DLD1 (cell line): Measurements from ENCODE around the gene AGAP9.
"Not testable (repeated sequence)": the region's sequence is repeated elsewhere in the genome, so short reads cannot be mapped to it uniquely, and the experiment has no call there.

ENCODE experiments used
- in situ Hi-C: cut with HindIII; loops from 2 replicates; pipeline ENCODE4 v1.10.0; 2017; ENCODE audit warnings: low sequenced_read_pairs

Gene AGAP9

DNA sequence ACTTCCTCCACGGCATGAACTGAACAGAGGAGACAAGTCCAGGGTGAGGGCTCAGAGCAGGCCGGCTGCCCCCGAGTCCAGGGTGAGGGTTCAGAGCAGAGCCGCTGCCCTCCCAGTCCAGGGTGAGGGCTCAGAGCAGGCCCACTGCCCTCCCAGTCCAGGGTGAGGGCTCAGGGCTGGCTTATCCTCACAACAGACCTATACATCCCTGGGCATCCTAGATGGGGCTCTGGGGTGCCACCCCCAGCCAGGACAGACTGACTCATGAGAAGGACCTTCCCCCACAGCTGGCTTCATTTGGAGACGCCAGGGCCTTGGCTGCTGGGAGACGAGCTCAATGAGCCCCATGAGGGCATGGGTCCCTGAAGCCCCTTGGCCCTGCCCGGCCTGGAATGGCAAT is 33.8 kb downstream of the AGAP9 start:
- in situ Hi-C loops, result not testable (repeated sequence)

DNA sequence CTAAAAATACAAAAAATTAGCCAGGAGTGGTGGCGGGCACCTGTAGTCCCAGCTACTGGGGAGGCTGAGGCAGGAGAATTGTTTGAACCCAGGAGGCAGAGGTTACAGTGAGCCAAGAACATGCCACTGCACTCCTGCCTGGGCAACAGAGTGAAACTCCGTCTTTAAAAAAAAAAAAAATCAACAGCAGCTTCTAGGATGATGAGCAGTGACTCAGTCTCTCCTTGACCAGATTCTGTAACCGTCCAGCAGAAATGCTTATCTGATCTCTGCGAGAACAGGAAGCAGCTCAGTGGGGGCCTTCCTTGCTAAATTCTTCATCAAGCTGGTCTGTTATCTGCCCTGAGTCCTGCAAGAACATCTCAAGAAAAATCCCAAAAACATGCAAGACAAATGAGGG is 37.5 kb downstream of the AGAP9 start:
- in situ Hi-C loops, result not testable (repeated sequence)

DNA sequence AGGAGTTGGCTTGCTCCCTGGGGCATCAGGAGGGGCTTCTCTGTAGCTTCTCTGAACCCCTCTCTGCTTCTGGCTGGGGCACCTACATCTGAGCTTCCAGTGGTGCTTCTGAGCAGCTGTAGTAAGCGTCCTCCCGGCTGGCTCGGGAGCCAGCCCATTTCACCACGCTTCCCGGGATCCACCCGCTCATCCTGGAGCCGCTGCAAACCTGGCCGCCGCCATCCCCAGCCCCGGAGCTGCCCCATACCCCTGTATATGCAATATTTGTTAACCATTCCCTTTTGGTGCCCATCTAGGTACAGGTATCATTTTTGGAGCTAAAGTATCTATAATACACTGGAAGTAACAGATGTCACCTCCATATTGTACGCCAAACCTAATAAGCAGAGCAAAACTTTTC is 38.7 kb downstream of the AGAP9 start:
- in situ Hi-C loops, result not testable (repeated sequence)

DNA sequence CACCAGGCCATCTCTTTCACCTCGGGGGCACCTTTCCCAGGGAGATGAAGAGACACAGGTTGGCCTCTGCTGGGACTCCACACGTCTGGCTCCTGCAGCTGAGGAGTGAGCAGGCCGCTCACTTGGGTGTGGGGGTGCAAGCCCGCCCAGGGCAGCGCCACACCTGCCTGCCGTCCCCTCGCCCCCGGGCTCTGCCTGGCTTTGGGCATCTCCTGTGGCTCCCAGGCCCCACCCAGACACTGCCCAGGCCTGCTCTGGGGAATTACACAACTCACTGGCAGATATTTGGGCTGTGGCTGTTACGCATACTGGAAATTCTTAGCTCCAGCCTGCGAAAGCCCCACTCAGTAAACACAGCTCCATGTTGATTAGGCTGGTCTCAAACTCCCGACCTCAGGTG is 39.5 kb downstream of the AGAP9 start, which contains the start of gene ANXA8:
Gene ANXA8 (minus strand): TSS at position 193 of the 400 bp plus-strand sequence. CDS start 182 bp downstream, at position 11.
- in situ Hi-C loops, result not testable (repeated sequence)

DNA sequence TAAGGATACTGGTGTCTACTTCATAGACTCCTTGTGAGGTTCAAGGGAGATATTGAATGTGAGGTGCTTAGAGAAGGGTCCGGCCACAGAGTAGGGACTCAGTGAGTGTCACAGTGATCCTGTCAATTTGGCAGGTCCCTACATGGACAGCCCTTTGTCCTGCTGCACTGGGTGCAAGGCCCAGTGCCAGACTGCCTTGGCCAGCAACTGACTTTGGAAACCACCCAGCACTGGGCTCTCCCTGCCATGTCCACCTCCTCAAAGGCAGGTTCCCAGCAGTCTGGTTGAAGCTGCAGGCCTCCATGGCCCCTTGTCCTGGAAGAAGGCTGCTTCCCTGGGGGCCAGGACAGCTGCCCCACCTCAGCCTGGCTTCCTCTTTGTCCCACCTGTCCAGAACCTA is 41.1 kb downstream of the AGAP9 start:
- in situ Hi-C loops, result not testable (repeated sequence)

DNA sequence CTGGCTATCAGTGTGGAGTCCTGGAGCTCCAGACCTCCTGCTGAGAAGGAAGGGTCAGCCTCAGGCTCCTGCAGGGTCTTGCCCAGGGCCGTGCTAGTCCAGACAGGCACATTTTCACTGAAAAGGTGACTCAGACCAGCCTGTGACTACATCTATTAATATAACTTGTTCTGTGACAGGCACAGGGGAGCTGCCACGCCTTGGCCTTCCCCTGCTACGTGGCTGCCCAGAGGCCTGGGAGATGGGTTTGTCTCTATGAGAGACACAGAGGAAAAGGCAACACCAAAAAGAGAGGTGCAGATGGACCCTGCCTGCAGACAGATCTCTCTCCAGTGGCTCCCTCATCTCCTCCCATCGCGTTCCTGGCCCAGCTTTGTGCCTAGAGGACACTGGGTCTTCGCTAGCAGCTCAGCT is 41.7 kb downstream of the AGAP9 start:
- in situ Hi-C loops, result not testable (repeated sequence)

DNA sequence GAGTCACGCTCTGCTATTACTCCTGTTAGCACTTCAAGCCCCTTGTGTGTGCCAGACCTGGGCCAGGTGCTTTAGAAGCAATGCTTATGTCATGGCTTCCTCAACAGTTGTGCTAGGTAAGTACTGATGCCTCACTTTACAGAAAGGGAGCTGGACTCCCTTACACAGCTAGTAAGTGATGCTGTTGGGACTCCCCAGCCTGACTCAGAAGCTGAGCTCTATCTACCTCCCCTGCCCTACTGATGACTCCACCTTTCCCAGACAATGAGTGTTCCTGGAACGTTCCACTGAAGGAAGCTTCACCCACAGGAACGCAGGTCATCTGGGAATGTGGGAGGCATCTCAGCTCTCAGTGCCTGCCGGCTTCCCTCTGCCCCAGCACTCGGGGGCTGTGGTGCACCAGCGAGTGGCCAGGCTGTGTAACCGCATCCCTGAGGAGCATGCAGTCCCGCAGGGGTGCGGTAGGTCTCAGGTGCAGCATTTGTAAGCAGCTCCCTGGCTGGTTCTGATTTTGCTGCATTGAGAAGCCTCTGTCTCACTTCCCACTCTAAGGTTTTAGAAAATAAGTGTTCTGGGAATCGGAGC is 42.2 kb downstream of the AGAP9 start:
- in situ Hi-C loops, result not testable (repeated sequence)

DNA sequence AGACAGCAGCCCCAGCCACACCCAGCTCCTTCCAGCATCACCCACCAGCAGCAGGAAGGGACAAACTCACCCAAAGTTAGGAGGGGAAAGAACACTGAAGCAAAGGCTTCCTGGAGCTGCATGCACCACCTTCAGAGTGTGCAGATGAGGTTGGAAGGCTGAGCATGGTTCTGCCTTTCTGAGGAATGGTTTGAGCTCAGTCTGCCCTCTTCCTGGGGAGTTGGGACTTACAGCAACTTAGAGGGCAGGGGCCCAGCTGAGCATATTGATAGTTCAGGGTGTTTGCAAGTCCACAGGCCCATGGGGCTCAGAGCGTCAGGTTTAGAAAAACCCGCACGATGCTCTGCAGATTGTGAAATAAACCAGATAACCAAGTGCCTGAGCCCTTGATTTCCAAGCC is 43.3 kb downstream of the AGAP9 start:
- in situ Hi-C loops, result not testable (repeated sequence)

DNA sequence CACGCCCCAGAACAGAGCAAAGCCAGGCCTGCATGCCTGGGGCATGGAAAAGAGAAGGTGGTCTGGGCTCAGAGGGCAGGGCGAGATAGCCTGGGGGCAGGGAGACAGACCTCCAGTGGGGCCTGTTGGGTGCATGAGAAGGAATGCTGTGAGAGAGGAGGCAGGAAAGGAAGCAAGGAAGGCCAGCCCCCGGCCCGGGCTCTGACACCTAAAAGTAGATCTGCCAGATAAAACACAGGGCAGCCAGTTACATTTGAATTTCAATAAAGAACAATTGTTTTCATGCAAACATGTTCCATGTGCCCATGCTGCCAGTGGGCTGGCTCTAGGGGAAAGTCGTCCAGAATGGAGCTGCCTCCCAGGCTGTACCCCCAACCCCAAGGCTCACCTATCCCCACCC is 45.3 kb downstream of the AGAP9 start:
- in situ Hi-C loops, result not testable (repeated sequence)

DNA sequence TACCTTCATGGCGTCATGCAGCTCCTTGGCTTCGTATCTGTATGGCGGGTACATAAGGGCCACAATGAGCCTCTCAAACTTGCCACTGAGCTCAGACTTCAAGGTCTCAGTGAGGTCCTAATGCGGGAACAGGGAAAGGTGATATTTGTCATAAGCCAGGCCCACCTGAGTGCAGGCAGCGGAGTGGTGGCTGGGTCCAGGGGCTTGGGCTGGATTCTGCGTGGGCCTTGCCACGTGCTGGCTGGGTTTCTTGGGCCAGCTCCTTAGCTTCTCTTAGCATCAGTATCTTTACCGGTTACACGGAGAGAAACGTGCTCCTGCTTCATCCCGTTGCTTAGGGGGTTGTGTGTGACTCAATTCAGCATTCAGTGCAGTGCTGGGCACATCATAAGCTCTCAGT is 46.4 kb downstream of the AGAP9 start:
- in situ Hi-C loops, result not testable (repeated sequence)

DNA sequence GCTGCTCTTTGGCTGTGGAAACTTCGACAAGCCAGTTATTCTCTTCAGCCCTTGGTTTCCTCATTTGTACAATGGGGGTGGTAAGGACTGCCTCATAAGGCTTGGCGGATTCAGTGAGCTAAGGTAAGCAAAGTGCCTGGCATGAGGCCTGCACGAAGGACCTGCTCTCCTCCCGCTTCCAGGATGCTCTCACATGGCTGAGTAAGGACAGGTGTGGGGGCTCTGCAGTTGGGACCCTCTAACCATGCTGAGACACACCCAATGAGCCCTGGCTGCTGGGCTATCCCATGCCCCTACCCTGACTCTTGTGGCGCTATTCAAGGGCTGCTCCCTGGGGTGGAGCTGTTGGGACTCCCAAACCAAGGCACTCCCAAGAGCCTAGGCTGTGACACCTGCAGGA is 48.3 kb downstream of the AGAP9 start:
- in situ Hi-C loops, result not testable (repeated sequence)

DNA sequence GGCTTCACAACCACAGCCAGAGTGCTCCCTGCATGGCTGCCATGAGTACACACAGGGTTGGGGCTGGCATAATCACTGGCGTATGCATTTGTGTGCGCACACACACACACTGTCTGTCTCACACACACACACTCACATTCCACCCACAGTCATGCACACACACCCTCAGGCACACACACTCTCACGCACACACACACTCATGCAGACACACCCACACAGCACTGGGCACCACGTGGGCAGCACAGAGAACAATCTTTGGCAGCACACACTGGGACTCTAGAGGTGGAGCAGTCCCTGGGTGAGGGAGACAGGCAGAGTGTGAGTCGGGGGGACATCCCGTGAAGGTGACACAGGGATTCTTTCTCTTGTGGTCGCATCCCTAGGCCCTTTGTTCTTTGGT is 49.9 kb downstream of the AGAP9 start:
- in situ Hi-C loops, result not testable (repeated sequence)

DNA sequence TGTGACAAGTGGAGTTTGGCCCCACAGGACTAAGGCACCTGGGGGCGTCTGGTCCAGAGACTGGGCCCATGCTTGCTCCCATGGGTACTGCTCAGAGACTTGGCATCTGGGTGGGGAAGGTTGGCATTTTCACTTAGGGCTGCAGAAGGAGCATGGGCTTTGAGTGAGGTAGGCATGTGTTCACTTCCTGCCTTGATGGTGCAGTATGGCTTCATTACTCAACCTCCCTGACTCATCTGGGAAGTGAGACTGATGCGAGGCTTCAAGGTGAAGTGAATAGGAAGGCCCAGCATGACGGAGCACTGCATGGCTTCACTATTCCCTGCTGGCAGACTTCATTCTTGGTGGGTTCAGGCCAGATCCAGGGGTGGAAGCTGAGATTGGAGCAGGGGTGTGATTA is 50.8 kb downstream of the AGAP9 start:
- in situ Hi-C loops, result not testable (repeated sequence)

DNA sequence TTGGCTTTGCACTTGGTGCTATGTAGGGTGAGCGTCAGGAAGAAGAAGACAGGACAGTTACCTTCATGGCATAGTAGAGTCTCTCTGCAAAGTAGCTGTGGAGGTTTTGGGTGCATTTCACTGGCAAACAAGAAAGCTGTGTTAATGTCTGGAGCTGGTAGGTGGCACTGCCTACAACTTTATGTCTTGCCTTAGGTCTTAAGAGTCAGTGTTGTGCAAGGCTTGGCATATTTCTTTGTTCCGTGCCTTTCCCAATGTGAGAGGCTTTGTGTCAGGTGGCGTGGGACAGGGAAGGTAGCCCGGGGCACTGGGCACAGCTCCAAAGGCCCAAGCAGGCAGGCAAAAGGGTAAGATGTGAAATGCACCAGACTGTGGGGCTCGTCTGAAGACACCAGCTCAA is 51.4 kb downstream of the AGAP9 start:
- in situ Hi-C loops, result not testable (repeated sequence)

DNA sequence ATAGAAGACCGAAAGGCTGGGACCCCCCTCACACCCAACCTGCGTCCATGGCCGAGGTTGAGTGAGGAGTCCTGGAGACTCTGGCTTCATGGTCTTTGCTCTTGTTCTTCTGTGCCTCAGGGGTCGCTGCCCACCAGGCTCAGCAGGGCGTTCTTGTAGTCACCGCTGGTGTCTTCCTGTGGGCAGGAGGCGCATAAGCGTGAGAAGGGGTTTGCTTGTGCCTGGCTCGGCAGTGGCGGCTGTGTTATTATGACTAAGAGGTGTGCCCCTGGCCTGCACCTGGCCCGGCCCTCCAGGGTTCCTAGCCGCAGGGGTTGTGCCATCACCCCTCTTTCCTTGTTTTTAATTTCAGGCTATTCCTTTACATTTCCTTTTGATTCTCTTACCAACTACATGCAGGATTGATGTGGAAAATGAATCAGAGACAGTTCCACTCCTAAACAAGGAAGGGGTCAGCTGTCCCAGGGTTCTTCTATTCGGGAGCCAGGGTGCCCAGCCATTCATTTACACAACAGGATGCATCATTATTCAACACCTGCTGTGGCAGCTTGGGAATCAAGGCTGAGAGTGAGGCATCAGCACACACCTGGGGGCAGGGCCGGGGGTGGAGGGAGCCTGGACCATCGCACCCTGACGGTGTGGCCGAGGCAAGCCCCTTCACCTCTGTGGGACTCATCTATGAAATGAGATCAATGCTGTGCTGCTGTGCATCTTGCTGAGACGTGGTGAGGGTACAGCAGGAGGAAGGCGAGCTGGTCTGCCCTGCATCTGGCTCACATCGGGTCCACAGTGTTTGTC is 54.5 kb downstream of the AGAP9 start:
- in situ Hi-C loops, result not testable (repeated sequence)

DNA sequence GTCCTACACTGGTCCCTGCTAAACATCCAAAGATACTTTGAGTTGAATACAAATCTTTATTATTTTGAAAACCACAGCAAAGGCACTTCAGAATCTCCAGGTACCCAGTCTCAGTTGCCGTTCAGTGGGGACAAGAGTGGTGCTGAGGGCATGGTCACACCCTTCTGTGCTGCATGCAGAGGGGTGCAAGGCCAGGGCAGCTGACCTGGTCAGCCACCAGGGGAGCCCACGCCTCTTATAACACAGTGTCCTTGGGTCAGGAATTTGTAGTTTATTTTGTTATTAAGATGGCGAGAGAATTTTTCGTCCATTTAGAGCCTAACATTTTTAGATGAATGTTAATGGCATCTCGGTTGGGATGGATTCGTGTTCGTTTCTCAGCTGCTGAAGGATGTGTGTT is 55.5 kb downstream of the AGAP9 start:
- in situ Hi-C loops, result not testable (repeated sequence)

DNA sequence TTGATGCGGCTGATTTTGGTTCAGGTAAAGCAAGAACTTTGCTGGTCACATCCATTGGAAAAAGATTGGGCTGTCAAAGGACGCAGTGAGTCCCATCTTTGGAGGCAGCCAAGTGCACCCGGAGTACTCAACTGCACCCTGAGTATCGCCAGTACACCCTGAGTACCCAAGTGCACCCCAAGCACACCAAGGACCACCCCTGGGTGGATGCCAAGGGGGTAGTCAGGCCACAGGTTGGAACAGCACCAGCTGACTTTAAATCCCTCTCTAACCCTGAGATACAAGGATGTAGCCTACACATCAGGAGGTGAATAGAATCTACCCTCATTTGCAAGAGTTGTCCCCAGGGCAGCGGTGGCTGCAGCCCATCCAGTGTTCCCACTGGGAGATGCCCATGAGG is 56.0 kb downstream of the AGAP9 start:
- in situ Hi-C loops, result not testable (repeated sequence)

DNA sequence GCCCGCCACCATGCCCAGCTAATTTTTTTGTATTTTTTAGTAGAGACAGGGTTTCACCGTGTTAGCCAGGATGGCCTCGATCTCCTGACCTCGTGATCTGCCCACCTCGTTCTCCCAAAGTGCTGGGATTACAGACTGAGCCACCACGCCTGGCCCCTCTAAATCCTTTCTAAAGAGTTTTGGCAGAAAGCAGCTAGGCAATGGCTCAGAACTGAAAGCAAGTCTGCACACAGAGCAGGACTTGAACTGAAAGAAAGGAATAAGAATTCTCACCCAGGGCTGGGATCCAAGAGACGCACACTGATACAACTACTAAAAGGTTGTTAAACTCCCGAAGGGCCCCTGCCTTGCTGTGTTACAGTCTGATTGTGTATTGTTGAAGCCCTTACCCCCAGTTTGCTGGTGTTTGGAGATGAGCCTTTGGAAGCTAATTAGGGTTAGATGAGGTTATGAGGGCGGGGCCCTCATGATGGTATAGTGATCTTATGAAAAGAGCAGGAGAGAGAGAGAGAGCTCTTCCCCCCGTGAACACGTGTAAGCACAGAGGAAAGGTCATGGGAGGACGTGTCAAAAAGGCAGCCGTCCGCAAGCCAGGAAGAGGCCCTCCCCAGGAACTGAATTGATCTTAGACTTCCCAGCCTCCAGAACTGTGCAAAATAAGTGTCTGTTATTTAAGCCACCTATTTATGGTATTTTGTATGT is 58.1 kb downstream of the AGAP9 start:
- in situ Hi-C loops, result not testable (repeated sequence)

DNA sequence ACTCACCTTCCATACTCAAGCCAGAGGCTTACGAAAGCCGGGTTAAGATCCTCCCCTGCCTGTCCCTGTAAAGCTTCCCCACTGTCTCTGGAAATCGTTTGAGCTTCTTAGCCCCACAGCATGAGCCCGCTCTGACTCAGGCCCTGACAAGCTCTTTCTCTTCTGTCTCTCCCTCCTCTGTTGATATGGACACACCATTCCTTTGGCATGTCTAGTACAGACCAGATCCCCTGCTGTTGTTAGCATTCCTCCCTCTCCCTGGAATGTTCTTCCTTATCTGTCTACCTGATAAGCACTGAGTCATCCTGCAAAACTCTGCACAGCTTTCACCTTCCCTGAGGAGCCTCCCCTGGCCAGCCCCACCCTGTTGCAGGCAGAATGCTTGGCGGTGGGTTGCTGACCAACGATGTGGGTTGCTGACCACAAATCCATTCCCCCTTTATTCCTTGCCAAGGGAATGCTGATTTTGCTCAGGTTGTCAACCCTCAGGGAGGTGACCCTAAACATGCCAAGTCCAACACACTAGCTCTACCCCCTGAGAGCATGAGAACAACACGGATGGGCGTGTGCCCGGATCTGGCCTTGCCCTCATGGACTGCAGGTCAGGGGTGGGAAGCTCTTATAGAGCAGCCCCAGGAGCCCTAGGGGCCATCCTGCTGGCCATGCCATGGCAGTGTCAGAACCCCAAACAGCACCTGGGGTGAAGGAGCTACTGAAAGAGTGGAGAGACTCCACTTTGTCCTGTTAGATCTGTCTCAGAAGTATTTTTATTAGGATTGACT is 60.7 kb downstream of the AGAP9 start:
- in situ Hi-C loops, result not testable (repeated sequence)

DNA sequence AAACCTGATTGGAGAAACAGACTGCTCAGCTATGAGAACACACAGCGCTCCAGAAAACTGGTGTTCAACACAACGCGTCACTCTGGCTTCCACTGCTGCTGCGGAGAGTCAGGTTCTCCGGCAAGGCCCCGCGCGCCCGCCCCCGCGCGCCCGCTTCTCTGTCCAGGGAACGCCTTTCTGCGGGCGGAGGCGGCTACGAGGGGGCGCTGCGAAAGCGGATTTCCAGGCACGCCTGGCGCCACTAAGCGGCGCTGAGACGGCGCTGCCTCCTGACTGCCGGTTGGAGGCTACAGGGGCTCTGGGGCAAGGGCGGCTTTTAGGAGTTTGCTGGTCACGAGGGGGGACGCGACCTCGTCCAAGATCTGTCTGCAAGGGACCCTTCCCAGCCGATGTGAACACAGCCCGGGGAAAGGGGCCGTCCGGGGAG is 62.2 kb downstream of the AGAP9 start:
- in situ Hi-C loops, result not testable (repeated sequence)
